NCI-H82 treated with DMSO at 0.1 percent for 48 hours (cell line): ENCODE results near the gene ABL1.

Source experiments
- DNase-seq: peaks from one replicate; lab custom pipeline; 2025; ENCODE audit not compliant: unreplicated experiment; lab: John Stamatoyannopoulos, UW

The ABL1 gene

GRCh38 chr9:130870491-130871381 is 35.7 kb downstream of the ABL1 start:
- no peak for DNase-seq

DNA sequence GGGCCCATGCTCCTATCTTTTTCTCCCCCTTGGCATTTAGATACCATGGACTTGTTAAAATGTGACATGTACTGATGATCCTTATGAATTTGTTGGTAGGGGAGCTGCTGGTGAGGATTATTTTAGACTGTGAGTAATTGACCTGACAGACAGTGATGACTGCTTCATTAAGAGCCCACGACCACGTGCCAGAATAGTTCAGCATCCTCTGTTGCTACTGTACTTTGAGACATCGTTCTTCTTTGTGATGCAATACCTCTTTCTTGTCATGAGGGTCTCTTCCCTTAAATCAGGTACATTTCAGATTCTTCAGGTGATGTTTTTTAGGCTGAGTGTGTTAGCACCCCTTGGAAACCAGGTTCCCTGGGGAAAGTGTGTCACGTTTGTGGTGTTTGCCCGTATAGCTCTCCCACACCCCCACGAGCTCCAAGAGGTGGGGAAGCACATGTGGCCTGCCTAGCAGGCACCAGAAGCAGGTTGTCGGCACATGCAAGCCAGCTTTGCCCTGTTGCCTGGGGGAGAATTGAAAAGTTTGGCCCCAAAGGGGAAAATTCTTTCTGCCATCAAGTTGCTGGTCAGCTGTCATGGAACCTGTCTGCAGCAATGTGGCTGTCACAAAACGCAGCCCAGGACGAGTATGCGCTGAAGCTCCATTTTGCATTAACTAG is 36.5 kb downstream of the ABL1 start:
- no peak for DNase-seq

GRCh38 chr9:130872093-130872492 is 37.0 kb downstream of the ABL1 start:
- DNase-seq, result no peak

DNA sequence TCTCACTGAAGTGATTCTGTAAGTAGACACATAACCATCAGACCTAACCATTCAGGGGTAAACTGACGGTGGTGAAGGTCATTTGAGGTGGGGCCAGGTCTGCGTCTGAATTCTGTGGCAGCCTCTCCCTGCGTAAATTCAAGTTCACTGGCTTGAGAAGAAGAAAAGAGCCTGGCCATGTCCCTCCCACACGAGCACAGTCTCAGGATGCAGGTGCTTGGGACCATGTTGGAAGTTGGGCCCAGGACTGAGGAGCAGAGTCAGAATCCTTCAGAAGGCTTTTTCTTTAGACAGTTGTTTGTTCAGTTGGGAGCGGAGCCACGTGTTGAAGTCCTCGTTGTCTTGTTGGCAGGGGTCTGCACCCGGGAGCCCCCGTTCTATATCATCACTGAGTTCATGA is 37.5 kb downstream of the ABL1 start:
- no peak for DNase-seq

GRCh38 chr9:130872912-130873503 is 38.0 kb downstream of the ABL1 start:
- DNase-seq, result no peak

DNA sequence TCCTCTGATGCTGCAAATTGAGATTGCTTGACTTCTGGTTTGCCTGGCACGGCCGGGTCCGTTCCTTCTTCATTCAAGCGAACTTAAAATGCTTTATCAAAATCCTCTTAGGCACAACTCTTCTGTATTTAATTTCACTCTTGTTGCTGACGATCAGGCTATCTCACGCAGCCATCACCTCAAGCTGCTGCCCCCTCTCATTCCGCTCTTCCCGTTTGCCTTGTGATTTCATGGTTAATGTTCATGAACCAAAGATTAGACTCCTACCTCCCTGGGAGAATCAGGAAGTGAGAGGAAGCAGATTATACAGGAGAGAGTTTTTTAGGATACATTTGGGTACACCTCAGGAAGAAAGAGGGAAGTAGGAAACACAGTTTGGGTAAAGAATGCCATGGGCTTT is 38.9 kb downstream of the ABL1 start:
- no peak for DNase-seq

DNA sequence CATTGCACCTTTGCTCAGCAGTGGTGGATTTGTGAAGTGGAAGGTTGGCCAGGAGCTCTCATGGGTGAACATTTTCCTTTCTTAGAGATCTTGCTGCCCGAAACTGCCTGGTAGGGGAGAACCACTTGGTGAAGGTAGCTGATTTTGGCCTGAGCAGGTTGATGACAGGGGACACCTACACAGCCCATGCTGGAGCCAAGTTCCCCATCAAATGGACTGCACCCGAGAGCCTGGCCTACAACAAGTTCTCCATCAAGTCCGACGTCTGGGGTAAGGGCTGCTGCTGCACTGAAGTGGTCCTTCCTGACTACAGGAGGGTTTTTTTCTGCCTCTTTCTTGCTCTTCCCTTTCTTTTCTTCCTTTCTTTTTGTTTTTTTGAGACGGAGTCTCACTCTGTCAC is 39.7 kb downstream of the ABL1 start:
- DNase-seq, result no peak

- DNase-seq, result no peak
Measured at GRCh38 chr9:130877300-130877699, 42.2 kb downstream of the ABL1 start.

DNA sequence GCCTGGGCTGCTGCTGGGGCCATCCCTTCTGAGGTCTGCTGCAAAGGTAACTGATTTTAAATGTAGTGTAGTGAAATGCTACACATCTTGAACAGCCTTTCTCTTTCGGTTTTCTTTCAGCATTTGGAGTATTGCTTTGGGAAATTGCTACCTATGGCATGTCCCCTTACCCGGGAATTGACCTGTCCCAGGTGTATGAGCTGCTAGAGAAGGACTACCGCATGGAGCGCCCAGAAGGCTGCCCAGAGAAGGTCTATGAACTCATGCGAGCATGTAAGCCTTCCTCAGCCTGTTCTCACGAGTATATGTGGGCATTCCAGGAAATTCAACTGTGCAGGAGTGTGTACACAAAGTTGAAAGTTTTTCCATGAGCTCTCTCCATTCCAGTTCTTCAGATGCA is 43.2 kb downstream of the ABL1 start:
- no peak for DNase-seq

DNA sequence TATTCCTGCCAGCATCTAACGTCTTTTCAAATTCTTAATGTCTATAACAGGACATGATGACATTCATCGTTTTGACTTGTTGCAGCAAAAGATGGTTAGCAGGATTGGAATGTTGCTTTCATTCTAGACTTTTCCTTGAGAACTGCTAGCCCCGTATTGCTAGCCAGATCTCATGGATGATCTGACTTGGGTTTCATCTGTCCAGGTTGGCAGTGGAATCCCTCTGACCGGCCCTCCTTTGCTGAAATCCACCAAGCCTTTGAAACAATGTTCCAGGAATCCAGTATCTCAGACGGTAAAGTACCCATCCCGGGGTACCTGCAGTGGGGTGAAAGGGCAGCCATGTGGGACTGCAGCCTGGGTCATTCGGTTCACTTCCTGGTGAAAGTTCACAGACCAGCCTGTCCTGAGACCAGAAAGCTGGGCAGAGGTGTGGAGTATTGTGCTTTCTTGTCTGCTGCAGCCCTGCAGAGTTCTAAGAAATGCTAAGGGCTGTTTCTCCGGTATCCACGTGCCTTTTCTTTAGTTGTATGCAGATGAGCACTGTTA is 44.9 kb downstream of the ABL1 start:
- DNase-seq, result no peak

DNA sequence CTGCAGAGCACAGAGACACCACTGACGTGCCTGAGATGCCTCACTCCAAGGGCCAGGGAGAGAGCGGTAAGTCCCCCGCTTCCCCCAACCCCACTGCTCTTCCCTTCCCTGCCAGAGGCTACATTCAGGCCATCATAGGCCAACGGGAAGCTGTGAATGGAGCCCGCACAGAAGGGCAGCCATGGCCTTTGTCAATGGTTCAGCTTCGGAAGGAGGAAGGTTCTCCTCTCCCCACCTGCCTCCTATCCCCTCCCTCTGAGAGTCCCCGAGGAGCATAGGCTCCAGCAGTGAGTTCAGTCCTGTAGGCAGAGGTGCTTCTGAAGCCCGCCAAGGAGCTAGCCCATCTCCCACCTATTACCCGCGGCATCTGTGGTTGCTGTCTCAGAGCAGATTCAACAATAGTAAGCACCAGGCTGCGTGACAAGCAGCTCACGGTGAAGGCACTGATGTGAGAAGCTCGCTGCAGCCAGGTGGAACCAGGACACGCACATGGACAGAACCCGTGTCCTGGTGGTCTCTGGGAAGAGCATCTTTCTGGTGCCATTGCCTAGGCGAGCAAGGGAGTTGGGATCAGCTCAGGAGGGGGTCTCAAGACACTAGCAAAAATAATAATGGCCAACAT is 45.7 kb downstream of the ABL1 start:
- DNase-seq, result no peak

GRCh38 chr9:130881516-130881915 is 46.5 kb downstream of the ABL1 start:
- no peak for DNase-seq

DNA sequence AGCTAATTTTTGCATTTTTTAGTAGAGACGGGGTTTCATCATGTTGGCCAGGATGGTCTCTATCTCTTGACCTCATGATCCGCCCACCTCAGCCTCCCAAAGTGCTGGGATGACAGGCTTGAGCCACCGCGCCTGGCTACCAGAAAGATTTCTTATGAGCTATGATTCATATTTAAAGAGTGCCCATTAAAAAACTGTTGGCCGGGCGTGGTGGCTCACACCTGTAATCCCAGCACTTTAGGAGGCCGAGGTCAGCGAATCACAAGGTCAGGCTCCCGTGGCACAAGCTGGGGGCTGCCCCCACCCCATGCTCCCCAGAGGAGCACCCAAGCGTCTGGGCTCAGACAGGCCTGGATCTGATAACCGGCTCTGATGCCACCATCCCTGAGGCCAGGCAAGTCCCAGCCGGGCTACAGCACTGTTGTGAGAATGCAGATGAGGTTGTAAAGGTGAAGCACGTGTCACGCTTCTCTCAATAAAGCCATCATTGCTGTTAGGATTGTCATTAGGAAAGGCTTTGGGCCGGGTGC is 47.7 kb downstream of the ABL1 start:
- DNase-seq, result no peak

GRCh38 chr9:130883479-130883878 is 48.4 kb downstream of the ABL1 start:
- no peak for DNase-seq

- DNase-seq, result no peak
Measured at GRCh38 chr9:130884111-130884531, 49.1 kb downstream of the ABL1 start.

GRCh38 chr9:130884542-130885483 is 49.8 kb downstream of the ABL1 start:
- no peak for DNase-seq

DNA sequence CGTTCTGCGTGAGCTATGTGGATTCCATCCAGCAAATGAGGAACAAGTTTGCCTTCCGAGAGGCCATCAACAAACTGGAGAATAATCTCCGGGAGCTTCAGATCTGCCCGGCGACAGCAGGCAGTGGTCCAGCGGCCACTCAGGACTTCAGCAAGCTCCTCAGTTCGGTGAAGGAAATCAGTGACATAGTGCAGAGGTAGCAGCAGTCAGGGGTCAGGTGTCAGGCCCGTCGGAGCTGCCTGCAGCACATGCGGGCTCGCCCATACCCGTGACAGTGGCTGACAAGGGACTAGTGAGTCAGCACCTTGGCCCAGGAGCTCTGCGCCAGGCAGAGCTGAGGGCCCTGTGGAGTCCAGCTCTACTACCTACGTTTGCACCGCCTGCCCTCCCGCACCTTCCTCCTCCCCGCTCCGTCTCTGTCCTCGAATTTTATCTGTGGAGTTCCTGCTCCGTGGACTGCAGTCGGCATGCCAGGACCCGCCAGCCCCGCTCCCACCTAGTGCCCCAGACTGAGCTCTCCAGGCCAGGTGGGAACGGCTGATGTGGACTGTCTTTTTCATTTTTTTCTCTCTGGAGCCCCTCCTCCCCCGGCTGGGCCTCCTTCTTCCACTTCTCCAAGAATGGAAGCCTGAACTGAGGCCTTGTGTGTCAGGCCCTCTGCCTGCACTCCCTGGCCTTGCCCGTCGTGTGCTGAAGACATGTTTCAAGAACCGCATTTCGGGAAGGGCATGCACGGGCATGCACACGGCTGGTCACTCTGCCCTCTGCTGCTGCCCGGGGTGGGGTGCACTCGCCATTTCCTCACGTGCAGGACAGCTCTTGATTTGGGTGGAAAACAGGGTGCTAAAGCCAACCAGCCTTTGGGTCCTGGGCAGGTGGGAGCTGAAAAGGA is 50.7 kb downstream of the ABL1 start:
- DNase-seq, result no peak

DNA sequence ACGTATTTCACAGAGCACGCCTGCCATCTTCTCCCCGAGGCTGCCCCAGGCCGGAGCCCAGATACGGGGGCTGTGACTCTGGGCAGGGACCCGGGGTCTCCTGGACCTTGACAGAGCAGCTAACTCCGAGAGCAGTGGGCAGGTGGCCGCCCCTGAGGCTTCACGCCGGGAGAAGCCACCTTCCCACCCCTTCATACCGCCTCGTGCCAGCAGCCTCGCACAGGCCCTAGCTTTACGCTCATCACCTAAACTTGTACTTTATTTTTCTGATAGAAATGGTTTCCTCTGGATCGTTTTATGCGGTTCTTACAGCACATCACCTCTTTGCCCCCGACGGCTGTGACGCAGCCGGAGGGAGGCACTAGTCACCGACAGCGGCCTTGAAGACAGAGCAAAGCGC is 51.9 kb downstream of the ABL1 start:
- DNase-seq, result no peak
